ENCODE measurements around the gene CTBP2.
A peak's percentile ranks its signal among the peaks of the same experiment; 100 is the strongest.

The CTBP2 gene

DNA sequence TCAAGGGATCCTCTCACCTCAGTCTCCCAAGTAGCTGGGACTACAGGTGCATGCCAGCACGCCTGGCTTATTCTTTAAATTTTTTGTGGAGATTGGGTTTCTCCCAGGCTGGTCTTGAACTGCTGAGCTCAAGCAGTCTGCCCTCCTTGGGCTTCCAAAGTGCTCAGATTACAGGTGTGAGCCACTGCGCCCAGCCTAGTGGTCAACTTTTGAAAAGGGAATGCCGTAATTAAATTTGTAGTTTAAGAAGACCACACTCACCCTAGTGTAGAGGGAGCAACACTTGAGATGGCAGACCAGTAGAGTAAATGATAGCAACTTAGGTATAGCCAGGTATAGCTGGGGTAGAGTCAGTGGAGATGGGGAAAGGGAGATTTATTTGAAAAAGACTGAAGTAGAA is 200.8 kb downstream of the CTBP2 start:
- DNase-seq: no peak

DNA sequence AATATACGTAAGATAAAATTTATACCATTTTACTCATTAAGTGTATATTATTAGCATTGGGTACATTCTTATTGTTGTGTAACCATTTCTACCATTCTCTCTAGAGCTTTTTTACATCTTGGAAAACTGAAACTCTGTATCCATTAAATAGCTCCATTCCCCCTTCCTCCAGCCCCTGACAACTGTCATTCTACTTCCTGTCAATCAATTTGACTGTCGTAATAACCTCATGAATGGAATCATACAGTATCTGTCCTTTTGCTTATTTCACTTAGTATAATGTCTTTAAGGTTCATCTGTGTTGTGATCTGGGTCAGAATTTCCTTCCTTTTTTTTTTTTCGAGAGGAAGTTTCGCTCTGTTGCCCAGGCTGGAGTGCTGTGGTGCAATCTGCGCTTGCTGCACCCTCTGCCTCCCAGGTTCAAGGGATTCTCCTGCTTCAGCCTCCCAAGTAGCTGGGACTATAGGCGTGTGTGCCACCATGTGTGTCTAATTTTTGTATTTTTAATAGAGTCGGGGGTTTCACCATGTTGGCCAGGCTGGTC is 202.9 kb downstream of the CTBP2 start:
- DNase-seq: no peak

DNA sequence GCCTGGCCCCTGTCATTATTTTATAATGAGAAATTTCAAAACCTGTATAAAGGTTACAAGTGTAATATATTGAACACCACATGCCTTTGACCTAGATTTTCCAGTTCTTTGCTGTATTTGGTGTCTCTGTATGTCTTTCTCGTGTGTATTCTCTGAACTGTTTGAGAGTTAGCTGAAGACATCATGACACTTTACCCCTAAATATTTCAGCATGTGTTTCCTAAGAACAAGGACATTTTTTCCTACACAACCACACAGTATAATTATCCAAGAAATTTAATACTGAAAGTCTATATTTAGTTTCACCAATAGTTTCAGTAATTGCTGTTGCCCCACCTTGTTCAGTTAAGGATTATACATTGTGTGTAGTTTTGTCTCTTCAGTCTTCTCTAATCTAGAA is 203.6 kb downstream of the CTBP2 start:
- DNase-seq: no peak

DNA sequence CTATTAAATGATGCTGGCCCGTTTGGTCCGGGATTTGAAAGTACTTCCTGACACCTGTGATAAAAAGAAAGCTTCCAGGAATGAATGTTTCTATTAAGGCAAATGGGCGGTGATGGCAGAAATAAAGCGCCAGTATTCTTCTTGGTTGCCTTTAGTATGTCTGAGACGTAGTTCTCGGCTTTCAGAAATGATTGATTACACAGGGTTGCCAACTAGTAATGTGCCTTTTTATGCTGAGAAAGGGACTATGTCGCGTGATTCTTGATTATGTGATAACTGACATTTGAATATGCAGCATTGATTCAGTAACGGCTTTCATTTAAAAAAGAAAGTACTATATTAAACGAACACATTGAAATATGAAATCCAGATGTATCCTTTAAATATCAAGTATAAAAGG is 204.5 kb downstream of the CTBP2 start:
- no peak for DNase-seq

DNA sequence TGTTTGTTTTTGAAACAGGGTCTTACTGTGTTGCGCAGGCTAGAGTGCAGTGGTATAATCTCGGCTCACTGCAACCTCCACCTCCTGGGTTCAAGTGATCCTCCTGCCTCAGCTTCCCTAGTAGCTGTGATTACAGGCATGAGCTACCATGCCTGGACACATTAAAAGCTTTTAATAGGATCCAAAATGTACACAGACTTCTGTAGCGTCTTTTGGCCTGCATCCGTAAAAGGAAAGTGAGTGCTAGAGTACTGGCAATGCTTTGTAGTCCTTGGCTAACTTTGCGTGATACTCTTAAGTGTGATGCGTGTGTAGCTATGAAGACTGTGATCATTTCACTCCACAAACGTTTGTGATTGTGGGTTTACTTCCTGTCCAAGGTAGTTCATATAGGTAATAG is 205.1 kb downstream of the CTBP2 start:
- DNase-seq: peak in 1 of 5 experiments; percentile 9

DNA sequence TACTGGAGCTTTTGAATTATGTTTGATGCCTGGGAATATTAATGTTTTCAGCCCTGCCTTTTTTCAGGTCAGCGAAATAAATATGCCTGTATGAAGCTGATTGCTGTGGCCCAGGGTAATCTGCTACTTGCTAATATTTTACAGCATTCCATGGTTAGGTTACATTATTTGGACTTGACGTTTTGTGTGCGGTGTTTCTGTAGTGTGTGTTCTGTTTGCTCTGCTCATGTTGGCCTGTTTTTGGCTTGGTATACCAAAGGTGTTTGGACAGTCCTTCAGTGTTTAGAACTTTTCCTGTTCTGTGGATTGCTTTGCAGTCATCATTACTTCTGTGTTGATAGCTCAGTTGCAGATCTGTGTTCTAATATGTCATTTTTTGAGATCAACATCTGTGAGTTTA is 206.9 kb downstream of the CTBP2 start:
- no peak for DNase-seq

DNA sequence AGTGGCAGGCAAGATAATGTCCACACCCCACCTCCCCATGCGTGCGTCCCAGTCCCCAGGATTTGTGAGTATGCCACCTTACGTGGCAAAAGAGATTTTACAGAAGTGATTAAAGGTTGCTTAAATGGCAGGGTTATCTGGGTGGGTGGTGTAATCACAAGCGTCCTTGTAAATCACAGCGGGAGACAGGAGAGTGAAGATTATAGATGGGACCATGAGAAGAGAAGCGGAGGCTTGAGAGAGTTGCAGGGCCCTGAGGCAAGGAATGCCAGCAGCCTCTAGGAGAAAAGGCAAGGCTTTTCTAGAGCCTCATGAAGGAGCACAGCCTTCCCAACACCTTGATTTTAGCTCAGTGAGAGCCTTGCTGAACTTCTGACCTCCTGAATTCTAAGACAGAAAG is 208.2 kb downstream of the CTBP2 start:
- DNase-seq: no peak

DNA sequence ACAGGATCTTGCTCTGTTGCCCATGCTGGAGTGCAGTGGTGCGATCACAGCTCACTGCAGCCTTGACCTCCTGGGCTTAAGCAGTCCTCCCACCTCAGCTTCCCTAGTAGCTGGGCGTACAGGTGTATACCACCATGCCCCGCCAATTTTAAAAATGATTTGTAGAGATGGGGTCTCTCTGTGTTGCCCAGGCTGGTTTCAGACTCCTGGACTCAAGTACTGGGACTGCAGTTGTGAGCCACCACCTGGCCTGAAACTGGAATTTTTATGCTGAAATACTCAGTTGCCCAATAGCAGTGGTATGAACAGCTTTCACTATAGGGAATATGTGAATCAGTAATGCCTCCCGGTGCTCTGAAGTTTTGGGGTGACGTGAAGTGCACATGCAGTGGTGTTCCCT is 210.8 kb downstream of the CTBP2 start:
- DNase-seq: no peak

DNA sequence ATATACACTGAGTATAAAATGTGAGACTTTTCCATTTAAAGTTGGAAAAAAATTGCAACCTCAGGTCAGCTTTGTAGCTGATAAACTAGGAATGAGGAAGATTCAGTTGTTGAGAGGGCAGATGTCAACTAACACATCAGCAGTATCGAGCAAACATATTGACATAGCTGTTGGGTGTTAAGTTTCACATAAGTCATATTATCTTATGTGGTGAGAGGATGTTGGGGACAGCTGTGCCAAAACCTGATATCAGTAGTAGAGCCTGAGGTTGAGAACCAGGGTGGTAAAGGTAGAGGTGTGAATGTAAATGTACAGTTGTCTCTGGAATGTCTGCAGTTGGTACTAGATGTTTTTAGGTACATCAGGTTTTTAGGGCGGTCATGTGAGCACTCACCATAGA is 213.4 kb downstream of the CTBP2 start:
- DNase-seq: peak in 1 of 5 experiments; percentile 68

DNA sequence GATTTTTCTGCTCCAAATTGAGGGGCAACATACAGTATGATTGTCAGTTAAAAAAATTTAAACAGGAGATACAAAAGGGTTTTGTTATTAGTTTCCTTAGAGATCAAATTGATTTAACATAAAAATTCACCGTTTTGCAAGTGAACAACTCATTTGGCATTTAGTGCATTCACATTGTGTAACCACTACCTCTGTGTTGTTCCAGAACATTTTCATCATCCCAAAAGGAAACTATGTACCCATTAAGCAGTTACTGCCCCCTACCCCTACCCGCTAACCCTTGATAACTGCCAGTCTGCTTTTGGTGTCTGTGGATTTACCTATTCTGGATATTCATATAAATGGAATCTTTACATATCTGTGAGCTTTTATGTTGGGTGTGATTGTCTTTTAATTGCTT is 215.4 kb downstream of the CTBP2 start:
- DNase-seq: no peak

DNA sequence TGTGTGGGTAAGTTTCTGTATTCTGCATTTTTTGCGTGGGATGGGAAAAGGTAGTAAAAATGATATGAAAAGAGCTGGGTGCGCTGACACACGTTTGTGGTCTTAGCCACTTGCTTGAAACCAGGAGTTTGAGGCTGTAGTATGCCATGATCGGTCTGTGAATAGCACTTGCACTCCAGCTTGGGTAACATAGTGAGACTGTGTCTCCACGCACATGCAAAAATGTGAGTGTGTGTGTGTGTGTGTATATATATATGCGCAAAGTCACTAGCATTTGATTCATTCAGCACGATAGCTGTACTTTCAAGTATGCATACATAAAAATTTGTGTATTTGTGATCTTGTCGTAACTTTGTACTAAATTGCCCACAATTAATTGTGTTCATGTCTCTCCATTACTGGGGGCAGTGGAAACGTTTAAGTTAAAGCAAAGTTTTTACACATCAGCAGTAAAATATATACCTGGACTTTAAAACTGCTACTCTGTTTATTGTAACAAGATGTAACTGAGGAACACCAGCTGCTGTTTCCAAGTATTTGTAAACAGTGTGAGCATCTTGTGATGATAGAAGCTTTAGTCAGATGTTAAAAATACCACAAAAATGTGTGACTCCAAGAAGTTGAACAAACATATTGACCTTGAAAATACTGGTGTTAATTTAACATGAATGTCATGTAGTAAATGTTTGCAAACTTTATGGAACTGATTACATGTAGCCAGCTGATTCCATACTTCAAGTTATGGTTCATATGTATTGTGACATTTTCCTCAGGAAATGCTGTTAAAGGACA is 216.9 kb downstream of the CTBP2 start:
- no peak for DNase-seq

DNA sequence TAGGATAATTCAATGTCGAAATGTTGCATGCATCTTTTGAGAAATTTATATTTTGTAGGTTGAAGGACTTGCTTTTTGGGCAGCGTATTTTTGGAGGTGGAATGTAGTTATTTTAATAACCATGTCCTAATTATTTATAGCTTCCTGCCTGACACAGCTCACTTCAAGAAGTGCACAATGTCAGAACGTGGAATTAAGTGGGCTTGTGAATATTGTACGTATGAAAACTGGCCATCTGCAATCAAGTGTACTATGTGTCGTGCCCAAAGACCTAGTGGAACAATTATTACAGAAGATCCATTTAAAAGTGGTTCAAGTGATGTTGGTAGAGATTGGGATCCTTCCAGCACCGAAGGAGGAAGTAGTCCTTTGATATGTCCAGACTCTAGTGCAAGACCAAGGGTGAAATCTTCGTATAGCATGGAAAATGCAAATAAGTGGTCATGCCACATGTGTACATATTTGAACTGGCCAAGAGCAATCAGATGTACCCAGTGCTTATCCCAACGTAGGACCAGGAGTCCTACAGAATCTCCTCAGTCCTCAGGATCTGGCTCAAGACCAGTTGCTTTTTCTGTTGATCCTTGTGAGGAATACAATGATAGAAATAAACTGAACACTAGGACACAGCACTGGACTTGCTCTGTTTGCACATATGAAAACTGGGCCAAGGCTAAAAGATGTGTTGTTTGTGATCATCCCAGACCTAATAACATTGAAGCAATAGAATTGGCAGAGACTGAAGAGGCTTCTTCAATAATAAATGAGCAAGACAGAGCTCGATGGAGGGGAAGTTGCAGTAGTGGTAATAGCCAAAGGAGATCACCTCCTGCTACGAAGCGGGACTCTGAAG is 217.8 kb downstream of the CTBP2 start:
- no peak for DNase-seq

DNA sequence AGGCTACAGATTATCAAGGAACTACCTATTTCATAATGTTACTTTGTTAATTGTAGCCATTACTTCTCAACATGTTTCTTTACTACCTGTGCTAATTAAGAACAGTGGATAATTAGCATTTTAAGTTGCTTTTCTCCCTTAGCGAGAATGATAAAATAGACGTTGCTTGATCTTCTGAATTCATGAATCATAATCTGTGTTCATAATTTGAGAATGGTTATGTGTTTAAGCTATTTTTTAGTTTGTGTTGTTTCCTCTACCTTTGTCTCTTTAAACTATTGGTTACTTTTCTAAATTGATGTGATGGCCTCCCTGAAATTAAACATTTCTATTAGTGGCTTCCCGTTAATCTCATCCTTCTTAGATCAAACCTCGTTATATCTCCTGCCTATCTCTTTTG is 218.5 kb downstream of the CTBP2 start, which contains the start of gene ZRANB1:
Gene ZRANB1 (plus strand): TSS at position 301 of the 400 bp plus-strand sequence. CDS start 371 bp downstream, outside the sequence.
- DNase-seq: no peak

DNA sequence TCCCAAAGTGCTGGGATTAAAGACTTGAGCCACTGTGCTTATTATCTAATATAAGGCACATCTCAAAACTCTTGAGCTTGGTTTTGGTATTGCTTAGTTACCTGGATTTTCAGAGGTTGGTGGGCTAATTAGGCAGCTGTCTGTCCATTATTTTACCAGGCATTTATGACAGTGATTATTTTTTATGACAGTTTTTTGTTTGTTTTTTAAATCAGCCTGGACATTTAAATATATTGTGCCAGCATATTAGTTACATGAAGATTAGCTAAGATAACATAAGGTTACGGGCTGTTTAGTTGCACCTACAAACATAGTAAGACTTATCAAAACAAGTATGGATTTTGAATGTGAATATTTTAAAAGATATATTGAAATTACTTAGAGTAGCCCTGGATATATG is 221.1 kb downstream of the CTBP2 start:
- DNase-seq: no peak

DNA sequence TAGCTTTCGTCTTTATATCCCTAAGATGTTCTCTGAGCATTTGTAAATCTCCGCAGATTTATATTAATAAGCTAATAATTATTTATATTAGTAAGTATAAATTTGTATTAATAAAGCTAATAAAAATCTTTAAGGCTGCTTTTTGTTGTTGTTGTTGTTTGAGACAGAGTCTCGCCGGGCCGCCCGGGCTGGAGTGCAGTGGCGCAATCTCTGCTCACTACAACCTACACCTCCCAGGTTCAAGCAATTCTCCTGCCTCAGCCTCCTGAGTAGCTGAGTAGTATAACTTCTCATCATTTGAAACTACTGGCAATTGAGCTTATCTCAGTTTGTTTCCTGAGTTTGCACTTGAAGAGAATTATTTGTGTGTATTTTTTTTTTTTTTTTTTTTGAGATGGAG is 223.6 kb downstream of the CTBP2 start:
- DNase-seq: no peak

DNA sequence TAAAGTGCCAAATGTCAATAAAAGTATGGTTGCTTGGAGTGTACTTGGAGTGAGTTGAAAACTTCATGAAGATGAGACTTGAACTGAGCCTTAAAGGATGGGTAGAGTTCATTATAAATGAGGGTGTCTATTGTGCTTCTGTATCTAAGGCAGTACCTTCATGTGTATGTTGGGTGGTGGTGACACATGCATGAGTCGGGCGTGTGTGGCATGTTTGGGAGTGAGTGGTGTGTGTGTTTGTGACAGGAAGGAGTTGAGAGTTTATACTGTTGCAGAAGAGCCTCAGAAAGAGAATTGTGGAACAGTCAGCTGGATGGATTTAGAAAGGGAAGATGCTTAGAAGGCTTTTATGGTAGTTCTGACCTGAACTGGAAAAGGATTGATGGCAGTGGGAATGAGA is 224.4 kb downstream of the CTBP2 start:
- peak in 1 of 5 experiments; percentile 15 for DNase-seq
